K562 (cell line): ENCODE results near the gene MBLAC2. TPM values are rescaled to one million over a fixed set of nuclear protein-coding genes. Genes with fewer than 3 reads are reported as not detected.

ENCODE experiments used
- E2F1 ChIP-seq: sonication (generic); formaldehyde crosslinking; IDR thresholded peaks from 2 replicates; pipeline ENCODE4 v1.8.1; 2023; ENCODE audit warnings: mild to moderate bottlenecking, missing genetic modification reagents, moderate library complexity
- ETV1 ChIP-seq: fragments of 450-650 bp; conservative IDR thresholded peaks from 2 replicates; pipeline ENCODE4 v1.6.1; 2016; ENCODE audit warnings: missing genetic modification characterization, control low read depth, low read depth, missing compliant biosample characterization
- HDAC2 ChIP-seq: fragments of 450-650 bp; IDR thresholded peaks from 2 replicates; pipeline ENCODE4 v1.6.1; 2016; ENCODE audit warnings: mild to moderate bottlenecking
- LARP7 ChIP-seq: fragments of 450-650 bp; IDR thresholded peaks from 2 replicates; pipeline ENCODE4 v1.6.1; 2016
- MGA ChIP-seq: fragments of 450-650 bp; IDR thresholded peaks from 2 replicates; pipeline ENCODE4 v1.6.1; 2016; ENCODE audit warnings: mild to moderate bottlenecking, moderate library complexity
- SMARCB1 ChIP-seq: IDR thresholded peaks from 2 replicates; pipeline ENCODE4 v1.6.1; 2011; ENCODE audit warnings: improper control_type of control experiment, low read depth; ENCODE audit not compliant: insufficient read length
- SP2 ChIP-seq: IDR thresholded peaks from 2 replicates; pipeline ENCODE4 v1.6.1; 2011; ENCODE audit warnings: mild to moderate bottlenecking, low read depth, low read length, moderate library complexity; ENCODE audit not compliant: poor library complexity, severe bottlenecking; ENCODE audit errors: extremely low read depth
- ZNF184 ChIP-seq: sonication (generic); formaldehyde crosslinking; IDR thresholded peaks from 2 replicates; pipeline ENCODE4 v1.5.0; 2020; ENCODE audit warnings: missing genetic modification reagents
- ZNF444 ChIP-seq: fragments of 250-450 bp; sonication (Bioruptor Pico); IDR thresholded peaks from 2 replicates; pipeline ENCODE4 v1.4.0; 2020; ENCODE audit warnings: mild to moderate bottlenecking, moderate library complexity
- ZNF512 ChIP-seq: IDR thresholded peaks from 2 replicates; pipeline ENCODE4 v1.6.1; 2016; ENCODE audit warnings: missing genetic modification characterization, missing compliant biosample characterization
- ZNF644 ChIP-seq: fragments of 200-800 bp; sonication (Bioruptor generic); IDR thresholded peaks from 2 replicates; pipeline ENCODE4 v1.6.1; 2016; ENCODE audit warnings: low read depth, missing genetic modification characterization, missing compliant biosample characterization
- polyA plus RNA-seq, 8 experiments: library from polyadenylated mRNA; depleted of rRNA in 4 of 8; stranded (reverse) in 5 of 8; unstranded in 3 of 8; fragments of >200 nt; fragmentation: Nextera tagmentation in 2 of 8; fragmentation: Illumina TruSeq in 1 of 8; extraction: Ambion mirVana in 2 of 8; extraction: Trizol in 1 of 8; gene quantifications; 2 replicates each; pipeline versions ENCODE4 v1.2.1 to v1.2.3, GENCODE V29; 2011 to 2014; ENCODE audit warnings: inconsistent platforms in 1 of 8, missing spikeins in 1 of 8
- total RNA-seq, 7 experiments: library from RNA; depleted of rRNA in 6 of 7; stranded (reverse); fragments of >200 nt in 6 of 7; fragmentation: Illumina TruSeq in 2 of 7; extraction: Trizol in 2 of 7; gene quantifications; 2 replicates each; pipeline versions ENCODE4 v1.2.1 to v1.2.3, GENCODE V29; 2011 to 2021; ENCODE audit warnings: low replicate concordance in 1 of 7

The MBLAC2 gene
- total and polyA plus RNA-seq, 9 of the 15 experiments (the other 6 are each of a cell fraction or from before 2014, with no cell fraction given): 2.4 to 13.1 (median 10.3) TPM

DNA sequence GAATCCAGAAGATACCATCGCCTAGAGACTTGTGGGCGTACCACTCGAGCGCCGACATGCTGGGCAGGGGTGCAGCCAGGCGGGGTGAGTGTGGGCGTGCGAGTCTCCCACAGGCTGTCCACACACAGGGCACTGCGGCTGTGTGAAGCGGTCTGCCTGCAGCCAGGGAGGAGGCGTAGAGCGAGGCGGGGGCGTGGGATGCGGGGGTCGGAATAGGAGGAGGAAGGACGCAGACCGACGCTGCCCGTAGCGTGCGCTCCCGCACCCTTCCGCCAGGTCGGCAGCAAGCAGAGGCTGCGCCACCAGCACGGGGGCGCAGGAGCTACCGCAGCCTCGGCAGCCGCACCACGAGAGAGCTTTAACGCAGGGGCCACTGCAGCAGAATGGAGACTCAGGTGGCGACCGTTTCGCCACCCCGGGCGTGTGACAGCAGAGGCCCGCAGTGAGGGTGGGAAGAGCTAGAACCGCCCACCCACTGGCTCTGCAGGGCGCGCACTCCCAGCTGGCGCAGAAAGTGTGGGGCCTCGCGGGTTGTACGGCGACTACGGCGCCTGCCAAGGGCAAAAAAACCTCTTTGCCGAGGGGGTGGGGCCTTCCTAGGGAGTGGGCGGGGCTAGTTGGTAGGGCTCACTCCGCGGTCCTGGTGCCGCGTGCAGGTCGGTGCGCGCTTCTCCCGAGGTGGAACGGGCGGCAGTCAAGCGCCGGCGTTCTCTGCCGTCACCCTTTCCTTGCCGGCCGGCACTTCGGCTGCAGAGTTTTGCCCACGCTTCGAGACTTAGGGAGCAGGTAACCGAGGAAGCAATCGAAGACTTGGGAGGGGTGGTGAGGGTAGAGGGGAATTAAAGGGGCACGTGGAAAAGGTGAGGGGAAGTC, at the start of gene MBLAC2, which contains the start of gene POLR3G (continued):
- peak; percentile 95 for TF ChIP-seq MGA
- no peak for TF ChIP-seq ZNF444 (CRISPR knock-in tag)
- TF ChIP-seq SMARCB1: no peak
- TF ChIP-seq LARP7: 0 out of 2 replicates have a peak, but pooled peaks have one; percentile 30
- no peak for TF ChIP-seq ZNF644
- 0 out of 2 replicates have a peak, but pooled peaks have one; percentile 52 for TF ChIP-seq E2F1 (CRISPR knock-in tag)
- TF ChIP-seq HDAC2: peak; percentile 58; the same call in 1 of the 2 replicates
- no peak for TF ChIP-seq ZNF184 (CRISPR knock-in tag)
- TF ChIP-seq ZNF512: no peak
- TF ChIP-seq SP2: no peak
- no peak for TF ChIP-seq ETV1 (tag)
